ENCODE data around the gene KLHL3. TPM values are rescaled to one million over a fixed set of nuclear protein-coding genes. Genes with fewer than 3 reads are reported as not detected.

The KLHL3 gene
- total RNA-seq, 1 experiment from 2014 or later, result 3.5 TPM

GRCh38 chr5:137715456-137715855 is 20.4 kb downstream of the KLHL3 start:
- ChIA-PET CTCF (no interaction called here), POLR2A (no interaction called here)
- Mint-ChIP-seq H3K36me3 (ENCODE audit: insufficient read depth, unreplicated experiment) (no peaks in the 10 kb centered on the region), H3K27ac (ENCODE audit: unreplicated experiment) (no peak overlapping the region), H3K4me3 (ENCODE audit: unreplicated experiment) (no peak overlapping the region), H3K4me1 (ENCODE audit: low read depth, unreplicated experiment) (no peaks in the 10 kb centered on the region), H3K27me3 (ENCODE audit: insufficient read depth, unreplicated experiment) (no peaks in the 10 kb centered on the region), H3K9me3 (ENCODE audit: unreplicated experiment) (no peaks in the 10 kb centered on the region)
- TF ChIP-seq, protein P1, sequence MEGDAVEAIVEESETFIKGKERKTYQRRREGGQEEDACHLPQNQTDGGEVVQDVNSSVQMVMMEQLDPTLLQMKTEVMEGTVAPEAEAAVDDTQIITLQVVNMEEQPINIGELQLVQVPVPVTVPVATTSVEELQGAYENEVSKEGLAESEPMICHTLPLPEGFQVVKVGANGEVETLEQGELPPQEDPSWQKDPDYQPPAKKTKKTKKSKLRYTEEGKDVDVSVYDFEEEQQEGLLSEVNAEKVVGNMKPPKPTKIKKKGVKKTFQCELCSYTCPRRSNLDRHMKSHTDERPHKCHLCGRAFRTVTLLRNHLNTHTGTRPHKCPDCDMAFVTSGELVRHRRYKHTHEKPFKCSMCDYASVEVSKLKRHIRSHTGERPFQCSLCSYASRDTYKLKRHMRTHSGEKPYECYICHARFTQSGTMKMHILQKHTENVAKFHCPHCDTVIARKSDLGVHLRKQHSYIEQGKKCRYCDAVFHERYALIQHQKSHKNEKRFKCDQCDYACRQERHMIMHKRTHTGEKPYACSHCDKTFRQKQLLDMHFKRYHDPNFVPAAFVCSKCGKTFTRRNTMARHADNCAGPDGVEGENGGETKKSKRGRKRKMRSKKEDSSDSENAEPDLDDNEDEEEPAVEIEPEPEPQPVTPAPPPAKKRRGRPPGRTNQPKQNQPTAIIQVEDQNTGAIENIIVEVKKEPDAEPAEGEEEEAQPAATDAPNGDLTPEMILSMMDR (IDR thresholded peaks at IDR 0.05; ENCODE audit: insufficient read depth in 1 of 2, low read depth in 1 of 2, low read length in 1 of 2, severe bottlenecking in 1 of 2, unreplicated experiment in 1 of 2), result no peak
- no TSS peak for BruUV-seq (replicated peaks)
- peaks cover 3% of the 10 kb centered on the region; the same call in 1 of the 2 replicates for H3K9me3 ChIP-seq
- H3K4me3 ChIP-seq (ENCODE audit: low read depth, low read length), result no peak overlapping the region
- DNase-seq, result no peak
- intact Hi-C loops (cut with micrococcal nuclease; ENCODE audit: unreplicated experiment), result no loop called here
- no peaks in the 10 kb centered on the region for H3K4me1 ChIP-seq
- H3K27me3 ChIP-seq (replicated peaks; ENCODE audit: control insufficient read depth, insufficient read depth, low read length), result no peaks in the 10 kb centered on the region
- H3K36me3 ChIP-seq (ENCODE audit: control insufficient read depth, insufficient read depth, low read length), result no peaks in the 10 kb centered on the region

DNA sequence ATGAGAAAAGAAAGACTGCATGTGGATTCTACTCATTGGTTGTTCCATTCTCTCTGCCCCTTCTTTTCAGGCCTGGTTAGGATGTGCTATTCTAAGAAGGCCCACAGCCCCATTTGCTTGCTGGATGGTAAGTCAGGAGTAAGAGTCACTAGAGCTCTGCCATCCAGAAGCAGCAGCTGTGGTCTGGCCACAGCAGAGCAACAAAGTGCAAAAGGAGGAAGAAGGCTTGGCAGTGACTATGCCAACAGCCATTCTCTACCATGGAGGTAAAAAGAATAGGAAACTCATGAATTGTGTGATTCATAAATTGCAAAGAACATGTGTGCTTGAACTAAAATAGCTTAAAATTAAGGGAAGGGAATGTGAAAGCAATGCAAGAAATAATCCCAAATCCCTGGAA is 20.9 kb downstream of the KLHL3 start:
- ChIA-PET POLR2A (no interaction called here), CTCF (no interaction called here)
- no peaks in the 10 kb centered on the region for H3K9me3 Mint-ChIP-seq (ENCODE audit: unreplicated experiment)
- TF ChIP-seq, protein P1 (IDR thresholded peaks at IDR 0.05; ENCODE audit: insufficient read depth in 1 of 2, low read depth in 1 of 2, low read length in 1 of 2, severe bottlenecking in 1 of 2, unreplicated experiment in 1 of 2), result no peak
- H3K4me1 Mint-ChIP-seq (ENCODE audit: low read depth, unreplicated experiment), result no peaks in the 10 kb centered on the region
- no peaks in the 10 kb centered on the region for H3K27me3 Mint-ChIP-seq (ENCODE audit: insufficient read depth, unreplicated experiment)
- no peak overlapping the region for H3K27ac Mint-ChIP-seq (ENCODE audit: unreplicated experiment)
- H3K4me3 Mint-ChIP-seq (ENCODE audit: unreplicated experiment), result no peak overlapping the region
- Histone ChIP-seq H3K4me1 (no peaks in the 10 kb centered on the region), H3K36me3 (ENCODE audit: control insufficient read depth, insufficient read depth, low read length) (no peaks in the 10 kb centered on the region), H3K4me3 (ENCODE audit: low read depth, low read length) (no peak overlapping the region), H3K9me3 (peaks cover 3% of the 10 kb centered on the region; the same call in 1 of the 2 replicates), H3K27me3 (replicated peaks; ENCODE audit: control insufficient read depth, insufficient read depth, low read length) (no peaks in the 10 kb centered on the region)
- no peak for DNase-seq
- intact Hi-C loops (cut with micrococcal nuclease; ENCODE audit: unreplicated experiment), result no loop called here
- H3K36me3 Mint-ChIP-seq (ENCODE audit: insufficient read depth, unreplicated experiment), result no peaks in the 10 kb centered on the region
- BruUV-seq (replicated peaks), result no TSS peak

- H3K9me3 ChIP-seq, result peaks cover 3% of the 10 kb centered on the region; the same call in 1 of the 2 replicates
- TF ChIP-seq, protein P1 (IDR thresholded peaks at IDR 0.05; ENCODE audit: insufficient read depth in 1 of 2, low read depth in 1 of 2, low read length in 1 of 2, severe bottlenecking in 1 of 2, unreplicated experiment in 1 of 2), result no peak
- no peaks in the 10 kb centered on the region for H3K27me3 Mint-ChIP-seq (ENCODE audit: insufficient read depth, unreplicated experiment)
- no peaks in the 10 kb centered on the region for H3K4me1 ChIP-seq
- H3K9me3 Mint-ChIP-seq (ENCODE audit: unreplicated experiment), result no peaks in the 10 kb centered on the region
- no peaks in the 10 kb centered on the region for H3K27me3 ChIP-seq (replicated peaks; ENCODE audit: control insufficient read depth, insufficient read depth, low read length)
- no peaks in the 10 kb centered on the region for H3K36me3 Mint-ChIP-seq (ENCODE audit: insufficient read depth, unreplicated experiment)
- CTCF ChIA-PET, result no interaction called here
- DNase-seq, result no peak
- POLR2A ChIA-PET, result no interaction called here
- H3K4me3 Mint-ChIP-seq (ENCODE audit: unreplicated experiment), result no peak overlapping the region
- intact Hi-C loops (cut with micrococcal nuclease; ENCODE audit: unreplicated experiment), result no loop called here
- no peaks in the 10 kb centered on the region for H3K4me1 Mint-ChIP-seq (ENCODE audit: low read depth, unreplicated experiment)
- no peak overlapping the region for H3K4me3 ChIP-seq (ENCODE audit: low read depth, low read length)
- no peak overlapping the region for H3K27ac Mint-ChIP-seq (ENCODE audit: unreplicated experiment)
- H3K36me3 ChIP-seq (ENCODE audit: control insufficient read depth, insufficient read depth, low read length), result no peaks in the 10 kb centered on the region
- no TSS peak for BruUV-seq (replicated peaks)
Measured at GRCh38 chr5:137714494-137714893, 21.4 kb downstream of the KLHL3 start.

All from Caco-2 (cell line).